Upper lobe of left lung (tissue), 4 donors: ENCODE data around the gene ASTN2.

Experiments
- EP300 ChIP-seq, 4 donors: sonication (generic); formaldehyde crosslinking; IDR thresholded peaks; one replicate each; pipeline ENCODE4 v1.5.1; 2017; ENCODE audit warnings: antibody characterized with exemption in 4 of 4, control low read depth in 2 of 4
- TF ChIP-seq, protein P1 (sequence below), 6 experiments: fragments of 450-650 bp in 4 of 6; fragments of 200-600 bp in 2 of 6; sonication (generic) in 2 of 6; IDR thresholded peaks; one replicate each; pipeline ENCODE4 v1.5.1; 2016 to 2019; ENCODE audit warnings: antibody characterized with exemption in 6 of 6

- TF ChIP-seq, protein P1, sequence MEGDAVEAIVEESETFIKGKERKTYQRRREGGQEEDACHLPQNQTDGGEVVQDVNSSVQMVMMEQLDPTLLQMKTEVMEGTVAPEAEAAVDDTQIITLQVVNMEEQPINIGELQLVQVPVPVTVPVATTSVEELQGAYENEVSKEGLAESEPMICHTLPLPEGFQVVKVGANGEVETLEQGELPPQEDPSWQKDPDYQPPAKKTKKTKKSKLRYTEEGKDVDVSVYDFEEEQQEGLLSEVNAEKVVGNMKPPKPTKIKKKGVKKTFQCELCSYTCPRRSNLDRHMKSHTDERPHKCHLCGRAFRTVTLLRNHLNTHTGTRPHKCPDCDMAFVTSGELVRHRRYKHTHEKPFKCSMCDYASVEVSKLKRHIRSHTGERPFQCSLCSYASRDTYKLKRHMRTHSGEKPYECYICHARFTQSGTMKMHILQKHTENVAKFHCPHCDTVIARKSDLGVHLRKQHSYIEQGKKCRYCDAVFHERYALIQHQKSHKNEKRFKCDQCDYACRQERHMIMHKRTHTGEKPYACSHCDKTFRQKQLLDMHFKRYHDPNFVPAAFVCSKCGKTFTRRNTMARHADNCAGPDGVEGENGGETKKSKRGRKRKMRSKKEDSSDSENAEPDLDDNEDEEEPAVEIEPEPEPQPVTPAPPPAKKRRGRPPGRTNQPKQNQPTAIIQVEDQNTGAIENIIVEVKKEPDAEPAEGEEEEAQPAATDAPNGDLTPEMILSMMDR (IDR thresholded peaks at IDR 0.05), result no peak
- no peak for TF ChIP-seq EP300 (IDR thresholded peaks at IDR 0.05)
Measured at GRCh38 chr9:116694785-116695291, 720.0 kb downstream of the ASTN2 start.
